Activated CD4-positive, alpha-beta T cell treated with anti-CD3 and anti-CD28 coated beads, Interleukin-10, Interleukin-2, amounts not matched to agents 100 ng/mL and 50 ng/mL, durations not matched to agents 16 hours and 8 hours (primary cell): ENCODE data around the gene TP53BP1.
A peak's percentile ranks its signal among the peaks of the same experiment; 100 is the strongest.

Experiments
- DNase-seq: peaks from one replicate; pipeline ENCODE4 v3.0.0-alpha.2; 2020

The TP53BP1 gene

DNA sequence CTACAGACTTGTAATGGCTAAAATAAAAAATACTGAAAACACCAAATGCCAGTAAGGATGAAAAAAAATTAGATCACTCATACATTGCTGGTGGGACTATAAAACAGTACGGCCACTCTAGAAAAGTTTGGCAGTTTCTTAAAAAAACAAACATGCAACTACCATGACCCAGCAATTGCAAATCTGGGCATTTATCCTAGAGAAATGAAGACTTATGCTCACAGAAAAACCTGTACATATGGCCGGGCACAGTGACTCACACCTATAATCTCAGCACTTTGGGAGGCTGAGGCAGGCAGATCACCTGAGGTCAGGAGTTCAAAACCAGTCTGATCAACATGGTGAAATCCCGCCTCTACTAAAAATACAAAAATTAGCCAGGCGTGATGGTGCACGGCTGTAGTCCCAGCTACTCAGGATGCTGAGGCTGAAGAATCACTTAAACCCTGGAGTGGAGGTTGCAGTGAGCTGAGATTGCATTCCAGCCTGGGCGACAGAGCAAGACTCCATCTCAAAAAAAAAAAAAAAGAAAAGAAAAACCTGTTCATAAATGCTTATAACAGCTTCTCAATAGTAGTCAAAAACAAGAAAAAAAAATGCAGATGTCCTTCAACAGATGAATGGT, 5.6 kb downstream of the TP53BP1 start:
- no peak for DNase-seq

DNA sequence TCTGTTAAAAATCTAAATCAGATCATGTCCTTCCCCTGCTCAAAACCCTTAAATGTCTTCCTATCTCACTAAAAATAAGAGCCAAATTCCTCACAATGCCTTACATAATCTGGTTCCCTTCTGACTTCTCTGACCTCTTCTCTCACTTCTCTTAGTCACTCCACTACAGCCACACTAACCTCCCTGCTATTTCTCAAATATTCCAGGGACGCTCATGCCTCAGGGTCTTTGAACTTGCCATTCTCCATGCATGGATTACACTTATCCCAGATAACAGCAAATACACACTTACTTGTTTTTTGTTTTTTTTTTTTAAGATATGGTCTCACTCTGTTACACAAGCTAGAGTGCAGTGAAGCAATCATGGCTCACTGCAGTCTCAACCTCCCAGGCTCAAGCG, 8.5 kb downstream of the TP53BP1 start:
- DNase-seq = no peak

GRCh38 chr15:43483297-43484128, 9.4 kb downstream of the TP53BP1 start:
- DNase-seq = no peak

DNA sequence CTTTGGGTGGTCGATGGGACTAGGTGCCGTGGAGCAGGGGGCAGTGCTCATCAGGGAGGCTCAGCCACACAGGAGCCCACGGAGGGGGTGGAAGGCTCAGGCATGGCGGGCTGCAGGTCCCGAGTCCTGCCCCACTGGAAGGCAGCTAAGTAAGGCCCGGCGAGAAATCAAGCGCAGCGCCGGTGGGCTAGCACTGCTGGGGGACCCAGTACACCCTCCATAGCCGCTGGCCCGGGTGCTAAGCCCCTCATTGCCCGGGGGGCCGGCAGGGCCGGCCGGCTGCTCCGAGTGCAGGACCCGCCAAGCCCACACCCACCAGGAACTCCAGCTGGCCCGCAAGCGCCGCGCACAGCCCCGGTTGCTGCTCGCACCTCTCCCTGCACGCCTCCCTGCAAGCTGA, 19.1 kb downstream of the TP53BP1 start:
- no peak for DNase-seq

- no peak for DNase-seq
These were observed 21.0 kb downstream of the TP53BP1 start for GRCh38 chr15:43471975-43472374.

DNA sequence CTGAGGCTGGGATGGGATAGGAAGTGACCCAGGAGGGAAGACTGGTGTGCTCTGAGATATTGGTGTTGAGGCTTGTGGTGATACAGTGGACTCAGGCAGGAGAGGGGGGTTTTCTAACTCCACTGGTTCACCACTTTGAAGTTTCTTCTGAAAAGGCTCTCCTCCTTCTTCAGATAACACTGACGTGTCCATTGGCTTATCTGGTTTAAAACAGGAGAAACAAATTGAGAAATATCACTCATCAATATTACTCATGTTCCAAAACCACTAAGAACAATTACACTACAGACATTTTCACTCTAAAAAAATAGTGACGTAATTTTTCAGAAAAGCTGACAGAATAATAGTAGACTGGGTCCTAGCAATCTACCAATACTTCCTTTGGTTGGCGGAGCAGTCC, 23.1 kb downstream of the TP53BP1 start:
- DNase-seq = peak; percentile 64

GRCh38 chr15:43465100-43465499, 27.9 kb downstream of the TP53BP1 start:
- DNase-seq = no peak

GRCh38 chr15:43463998-43464397, 29.0 kb downstream of the TP53BP1 start:
- DNase-seq = no peak

GRCh38 chr15:43463507-43463906, 29.4 kb downstream of the TP53BP1 start:
- no peak for DNase-seq

DNA sequence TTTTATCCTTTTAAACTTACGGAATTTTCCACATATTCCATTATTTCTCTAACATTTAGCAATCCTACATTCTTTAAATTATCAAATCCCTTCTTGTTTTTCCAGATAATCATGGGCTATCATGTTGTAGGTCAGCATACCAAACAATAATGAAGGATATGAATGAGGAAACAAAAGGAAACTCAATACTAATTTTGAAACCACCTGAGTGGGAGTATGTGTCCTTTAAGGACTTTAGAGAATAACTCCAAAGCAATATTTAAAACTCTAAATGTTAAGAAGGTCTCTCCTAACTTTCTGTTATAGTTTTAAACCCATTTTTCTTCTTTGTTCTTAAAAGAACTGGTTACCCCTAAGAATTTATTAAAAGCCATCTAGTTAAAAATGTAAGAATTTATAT, 43.0 kb downstream of the TP53BP1 start:
- DNase-seq = no peak

GRCh38 chr15:43446344-43446743, 46.6 kb downstream of the TP53BP1 start:
- DNase-seq = no peak

DNA sequence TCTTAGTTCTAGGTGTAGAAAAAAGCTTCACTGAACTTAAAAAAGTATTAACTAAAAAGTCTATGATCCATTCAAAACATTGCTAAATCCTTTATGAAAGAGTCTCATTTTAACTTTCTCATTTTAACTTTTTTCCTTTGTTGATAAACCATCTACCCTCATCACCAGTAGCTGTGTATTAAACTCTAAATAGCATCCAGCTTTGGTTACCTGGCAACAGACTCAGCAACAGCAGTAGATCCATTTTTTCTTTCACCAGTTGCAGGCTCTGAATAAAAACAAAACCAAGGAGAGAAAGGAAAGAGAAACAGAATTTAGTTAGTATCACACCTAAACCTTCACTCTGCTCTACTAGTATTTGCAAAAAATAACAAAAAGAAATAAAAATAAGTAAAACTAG, 51.6 kb downstream of the TP53BP1 start:
- DNase-seq = peak; percentile 75

DNA sequence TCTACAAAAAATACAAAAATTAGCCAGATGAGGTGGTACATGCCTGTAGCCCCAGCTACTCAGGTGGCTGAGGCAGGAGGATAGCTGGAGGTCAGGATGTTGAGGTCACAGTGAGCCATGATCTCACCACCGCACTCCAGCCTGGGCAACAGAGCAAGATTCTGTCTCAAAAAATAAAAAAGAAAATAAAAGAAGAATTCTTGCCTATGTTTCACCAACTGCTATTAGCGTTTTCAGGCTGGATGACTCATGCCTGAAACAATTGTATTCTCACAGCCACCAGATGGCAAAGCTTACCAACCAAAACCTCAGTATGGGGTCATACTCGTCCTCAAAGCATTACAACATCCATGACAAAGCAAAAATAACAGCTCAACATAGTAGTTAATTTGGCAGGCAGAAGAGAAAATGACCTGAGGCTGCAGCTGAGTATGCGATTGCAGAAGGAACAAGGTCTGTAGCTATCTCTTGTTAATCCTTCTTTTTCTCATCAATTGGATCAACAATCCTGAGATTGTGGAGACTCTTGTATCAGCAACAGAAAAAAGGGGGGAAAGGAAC, 52.2 kb downstream of the TP53BP1 start:
- DNase-seq = peak; percentile 90

DNA sequence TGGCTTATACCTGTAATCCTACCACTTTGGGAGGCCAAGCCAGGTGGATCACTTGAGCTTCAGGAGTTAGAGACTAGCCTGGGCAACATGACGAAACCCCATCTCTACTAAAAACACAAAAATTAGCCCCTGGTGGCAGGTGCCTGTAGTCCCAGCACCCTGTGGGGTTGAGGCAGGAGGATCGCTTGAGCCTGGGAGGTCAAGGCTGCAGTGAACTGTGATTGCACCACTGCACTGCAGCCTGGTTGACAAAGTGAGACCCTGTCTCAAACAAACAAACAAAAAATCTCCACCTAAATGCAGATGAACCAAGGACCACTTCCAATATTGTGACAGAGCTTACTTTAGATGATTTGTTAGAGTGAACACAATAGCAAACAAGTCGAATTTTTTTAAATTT, 53.7 kb downstream of the TP53BP1 start:
- DNase-seq = no peak

DNA sequence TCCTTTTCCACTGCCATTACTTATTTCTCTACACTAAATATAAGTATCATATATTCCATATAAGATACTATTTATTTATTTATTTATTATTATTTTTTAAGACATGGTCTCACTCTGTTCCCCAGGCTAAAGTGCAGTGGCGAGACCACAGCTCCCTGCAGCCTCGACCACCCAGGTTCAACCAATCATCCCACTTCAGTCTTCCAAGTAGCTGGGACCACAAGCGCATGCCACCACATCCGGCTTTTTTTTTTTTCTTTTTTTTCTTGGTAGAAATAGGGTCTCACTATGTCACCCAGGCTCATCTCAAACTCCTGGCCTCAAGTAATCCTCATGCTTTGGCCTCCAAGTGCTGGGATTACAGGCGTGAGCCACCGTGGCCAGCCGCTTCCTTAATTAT, 56.6 kb downstream of the TP53BP1 start:
- DNase-seq = no peak

- no peak for DNase-seq
These were observed 58.5 kb downstream of the TP53BP1 start for GRCh38 chr15:43434446-43434845.

DNA sequence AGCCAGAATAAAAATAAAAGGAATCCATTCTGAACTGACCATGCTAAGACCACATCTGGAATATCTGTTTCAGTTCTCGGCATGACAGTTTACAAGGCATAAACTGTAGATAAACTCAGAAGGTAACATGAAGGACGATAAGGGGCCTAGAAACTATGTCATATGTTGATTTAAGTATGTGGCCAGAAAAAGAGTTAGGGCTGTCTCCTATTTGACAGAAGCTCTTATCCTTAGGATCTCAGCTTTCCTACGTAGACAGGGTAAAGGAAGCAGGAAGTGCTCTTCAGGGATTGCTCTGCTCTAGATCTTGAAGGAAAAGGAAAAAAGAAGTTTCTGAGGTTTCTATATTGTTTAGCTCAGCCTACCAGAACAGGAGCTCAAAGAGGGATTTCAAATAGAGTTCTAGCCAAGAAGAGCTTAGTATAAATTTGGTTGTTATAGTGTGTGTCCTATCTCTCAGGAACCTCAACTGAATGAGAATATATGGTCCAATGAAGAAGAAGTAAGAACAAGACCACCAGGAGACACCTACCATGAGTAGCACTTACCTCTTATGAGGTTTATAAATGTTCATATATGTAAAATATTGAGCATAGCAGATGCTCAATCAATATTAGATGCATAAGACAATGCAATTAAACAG, 59.2 kb downstream of the TP53BP1 start:
- no peak for DNase-seq

DNA sequence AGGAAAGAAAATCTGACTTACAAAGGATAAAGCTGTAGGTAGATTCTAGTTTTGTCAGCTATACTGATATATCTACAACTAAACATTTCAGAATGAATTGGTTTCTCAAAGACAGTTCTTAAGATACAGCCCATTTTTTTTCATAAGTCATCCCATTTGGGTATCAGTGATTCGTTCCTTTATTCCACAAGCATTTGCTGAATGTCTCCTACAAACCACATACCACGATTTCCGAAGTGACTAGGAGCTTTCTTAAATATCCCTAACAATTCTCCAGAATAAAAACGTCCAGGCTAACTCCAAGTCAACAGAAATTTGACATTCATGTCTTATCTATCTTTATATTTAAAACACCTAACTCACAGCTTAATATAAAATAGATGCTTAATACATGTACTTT, 59.8 kb downstream of the TP53BP1 start:
- no peak for DNase-seq

- DNase-seq = no peak
These were observed 63.3 kb downstream of the TP53BP1 start for GRCh38 chr15:43429687-43430086.

GRCh38 chr15:43423793-43424192, 69.2 kb downstream of the TP53BP1 start:
- DNase-seq = no peak

GRCh38 chr15:43420876-43421275, 72.1 kb downstream of the TP53BP1 start:
- DNase-seq = no peak

DNA sequence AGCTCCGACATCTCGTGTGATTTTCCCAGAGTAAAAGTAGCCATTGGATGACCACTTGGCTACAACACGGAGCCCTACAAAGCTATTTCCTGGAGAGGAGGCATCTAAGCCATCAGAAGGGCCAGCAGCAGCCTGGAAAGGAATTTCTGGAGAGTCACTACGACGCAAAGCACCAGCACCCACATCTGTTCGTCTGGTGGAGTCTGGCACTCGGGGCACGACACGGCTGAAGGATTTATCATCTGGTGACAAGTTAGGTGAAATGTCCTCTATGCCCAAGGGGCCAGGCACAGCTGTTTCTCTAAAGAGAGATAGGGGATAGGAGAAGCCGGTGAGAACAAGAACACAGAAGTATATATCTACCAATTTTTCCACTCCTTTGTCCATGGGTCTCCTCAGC, 72.5 kb downstream of the TP53BP1 start:
- DNase-seq = no peak

DNA sequence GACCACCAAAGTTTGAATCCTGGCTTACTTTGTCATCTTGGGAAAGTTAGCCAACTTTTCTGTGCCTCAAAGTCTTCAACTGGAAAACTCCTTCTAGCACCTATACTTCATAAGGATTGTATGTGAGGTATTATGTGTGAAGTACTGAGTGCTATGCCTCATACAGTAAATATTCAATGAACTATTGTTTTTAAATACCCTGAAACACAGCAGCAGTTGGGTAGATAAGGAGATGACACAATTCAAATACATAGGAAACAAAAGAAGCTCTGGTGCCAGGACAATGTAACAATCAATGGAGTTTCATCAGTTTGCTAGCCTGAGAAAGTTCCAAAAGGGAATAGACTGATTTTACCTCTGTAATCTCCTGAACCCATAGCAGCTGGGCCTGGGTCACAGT, 78.8 kb downstream of the TP53BP1 start:
- no peak for DNase-seq

DNA sequence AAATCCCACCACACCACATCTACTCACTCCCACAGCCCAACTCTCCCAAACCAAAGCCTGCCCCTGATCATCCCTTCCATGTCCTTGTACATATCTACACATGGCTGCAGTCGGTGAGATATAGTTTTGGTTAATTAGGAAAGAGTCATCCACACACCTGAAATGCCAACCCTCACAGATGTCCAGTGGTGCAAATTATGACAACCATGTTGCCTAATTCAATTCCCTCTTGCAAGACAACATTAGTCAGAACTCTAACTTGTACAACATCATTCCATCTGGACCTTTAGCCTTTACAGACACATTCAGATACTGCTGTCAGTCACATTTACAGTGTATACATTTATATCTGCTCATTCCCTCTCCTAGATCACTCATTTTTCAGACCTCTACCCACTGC, 80.9 kb downstream of the TP53BP1 start:
- no peak for DNase-seq
